HPDE6-E6E7 (cell line): ENCODE data around the gene DOC2A.

ENCODE experiments used
- DNase-seq: peaks from one replicate; pipeline ENCODE4 v3.0.0; 2011; ENCODE audit warnings: missing footprints; ENCODE audit errors: extremely low spot score

Gene DOC2A

DNA sequence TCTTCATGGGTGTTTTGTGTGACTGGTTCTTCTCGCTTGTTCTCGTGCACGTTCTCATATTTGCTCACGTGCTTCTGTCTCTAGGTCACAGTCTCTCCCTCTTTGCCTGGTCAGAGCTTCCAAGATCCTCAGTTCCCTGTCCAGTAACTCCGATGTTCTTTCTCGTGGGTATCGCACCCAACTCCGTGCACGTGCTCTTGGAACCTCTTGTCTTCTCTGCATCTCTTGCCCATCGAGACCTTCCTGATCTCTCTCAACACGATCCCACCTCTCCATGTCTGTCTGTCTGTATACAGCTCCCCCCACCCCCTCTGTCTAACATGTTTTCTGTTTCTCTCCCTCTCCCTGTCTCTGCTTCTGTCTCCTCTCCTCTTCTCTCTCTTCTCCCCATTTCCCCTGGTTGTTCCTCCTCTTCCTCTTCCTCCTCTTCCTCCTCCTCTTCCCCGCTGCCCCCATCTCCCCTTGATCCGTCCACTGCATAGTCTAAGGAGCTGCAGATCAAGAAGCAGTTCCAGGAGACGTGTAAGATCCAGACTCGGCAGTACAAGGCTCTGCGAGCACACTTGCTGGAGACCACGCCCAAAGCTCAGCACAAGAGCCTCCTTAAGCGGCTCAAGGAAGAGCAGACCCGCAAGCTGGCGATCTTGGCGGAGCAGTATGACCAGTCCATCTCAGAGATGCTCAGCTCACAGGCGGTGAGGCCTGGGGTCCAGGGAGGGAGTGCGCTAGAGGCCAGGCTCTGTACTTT lies 21.5 kb downstream of the DOC2A start:
- no peak for DNase-seq

DNA sequence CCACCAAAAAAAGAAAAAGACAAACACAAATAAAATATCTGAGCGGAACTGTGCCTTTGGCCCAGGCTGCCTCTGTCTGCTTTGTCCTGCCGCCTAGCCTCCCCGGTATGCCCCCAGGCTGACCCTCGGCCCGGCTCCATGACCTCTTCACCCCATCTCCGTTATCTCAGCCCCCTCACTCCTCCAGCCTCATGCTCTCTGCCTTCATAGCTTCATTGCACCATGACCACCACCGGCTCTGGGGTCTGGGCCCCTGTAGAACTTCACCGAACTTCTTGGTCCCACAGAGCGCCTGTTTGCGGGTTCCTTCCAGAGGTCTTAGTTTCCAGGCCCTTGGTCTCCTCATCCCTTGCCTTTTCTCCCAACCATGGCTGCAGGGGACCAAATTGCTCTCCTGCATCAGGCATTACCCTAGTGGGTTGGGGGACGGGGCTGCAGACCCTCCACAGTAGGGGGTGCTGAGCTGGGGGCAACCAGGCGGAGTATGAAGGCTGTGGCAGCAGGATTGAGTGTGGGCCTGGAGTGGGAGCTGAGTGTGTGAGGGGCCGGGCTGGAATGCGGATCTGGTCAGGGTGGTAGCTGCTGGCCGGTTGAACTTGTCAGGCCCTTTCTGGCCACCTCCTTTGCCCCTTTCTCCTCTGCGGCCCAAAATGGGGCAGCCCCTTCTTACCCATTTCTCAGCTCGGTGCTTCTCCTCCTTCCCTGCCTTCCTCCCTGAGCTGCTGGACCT lies 22.3 kb downstream of the DOC2A start:
- DNase-seq, result no peak

- DNase-seq, result no peak
Measured at GRCh38 chr16:29987371-29988085, 23.3 kb downstream of the DOC2A start.

DNA sequence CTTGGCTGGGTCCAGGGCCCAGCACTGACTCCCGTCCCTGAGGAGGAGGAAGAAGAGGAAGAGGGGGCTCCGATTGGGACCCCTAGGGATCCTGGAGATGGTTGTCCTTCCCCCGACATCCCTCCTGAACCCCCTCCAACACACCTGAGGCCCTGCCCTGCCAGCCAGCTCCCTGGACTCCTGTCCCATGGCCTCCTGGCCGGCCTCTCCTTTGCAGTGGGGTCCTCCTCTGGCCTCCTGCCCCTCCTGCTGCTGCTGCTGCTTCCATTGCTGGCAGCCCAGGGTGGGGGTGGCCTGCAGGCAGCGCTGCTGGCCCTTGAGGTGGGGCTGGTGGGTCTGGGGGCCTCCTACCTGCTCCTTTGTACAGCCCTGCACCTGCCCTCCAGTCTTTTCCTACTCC lies 23.9 kb downstream of the DOC2A start:
- no peak for DNase-seq

DNA sequence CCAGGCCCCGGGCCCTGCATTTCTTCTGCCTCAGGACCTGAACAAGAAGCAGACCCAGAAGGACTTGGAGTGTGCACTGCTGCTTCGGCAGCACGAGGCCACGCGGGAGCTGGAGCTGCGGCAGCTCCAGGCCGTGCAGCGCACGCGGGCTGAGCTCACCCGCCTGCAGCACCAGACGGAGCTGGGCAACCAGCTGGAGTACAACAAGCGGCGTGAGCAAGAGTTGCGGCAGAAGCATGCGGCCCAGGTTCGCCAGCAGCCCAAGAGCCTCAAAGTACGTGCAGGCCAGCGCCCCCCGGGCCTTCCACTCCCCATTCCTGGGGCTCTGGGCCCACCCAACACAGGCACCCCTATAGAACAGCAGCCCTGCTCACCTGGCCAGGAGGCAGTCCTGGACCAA lies 24.6 kb downstream of the DOC2A start:
- no peak for DNase-seq

DNA sequence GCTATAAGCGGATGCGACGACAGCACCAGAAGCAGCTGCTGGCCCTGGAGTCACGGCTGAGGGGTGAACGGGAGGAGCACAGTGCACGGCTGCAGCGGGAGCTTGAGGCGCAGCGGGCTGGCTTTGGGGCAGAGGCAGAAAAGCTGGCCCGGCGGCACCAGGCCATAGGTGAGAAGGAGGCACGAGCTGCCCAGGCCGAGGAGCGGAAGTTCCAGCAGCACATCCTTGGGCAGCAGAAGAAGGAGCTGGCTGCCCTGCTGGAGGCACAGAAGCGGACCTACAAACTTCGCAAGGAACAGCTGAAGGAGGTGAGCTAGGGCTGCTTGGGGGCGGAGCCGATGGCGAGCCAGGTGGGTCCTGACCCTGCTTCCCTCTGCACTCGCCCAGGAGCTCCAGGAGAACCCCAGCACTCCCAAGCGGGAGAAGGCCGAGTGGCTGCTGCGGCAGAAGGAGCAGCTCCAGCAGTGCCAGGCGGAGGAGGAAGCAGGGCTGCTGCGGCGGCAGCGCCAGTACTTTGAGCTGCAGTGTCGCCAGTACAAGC lies 25.5 kb downstream of the DOC2A start:
- no peak for DNase-seq

- DNase-seq, result no peak
Measured at GRCh38 chr16:29984764-29985147, 26.1 kb downstream of the DOC2A start.

DNA sequence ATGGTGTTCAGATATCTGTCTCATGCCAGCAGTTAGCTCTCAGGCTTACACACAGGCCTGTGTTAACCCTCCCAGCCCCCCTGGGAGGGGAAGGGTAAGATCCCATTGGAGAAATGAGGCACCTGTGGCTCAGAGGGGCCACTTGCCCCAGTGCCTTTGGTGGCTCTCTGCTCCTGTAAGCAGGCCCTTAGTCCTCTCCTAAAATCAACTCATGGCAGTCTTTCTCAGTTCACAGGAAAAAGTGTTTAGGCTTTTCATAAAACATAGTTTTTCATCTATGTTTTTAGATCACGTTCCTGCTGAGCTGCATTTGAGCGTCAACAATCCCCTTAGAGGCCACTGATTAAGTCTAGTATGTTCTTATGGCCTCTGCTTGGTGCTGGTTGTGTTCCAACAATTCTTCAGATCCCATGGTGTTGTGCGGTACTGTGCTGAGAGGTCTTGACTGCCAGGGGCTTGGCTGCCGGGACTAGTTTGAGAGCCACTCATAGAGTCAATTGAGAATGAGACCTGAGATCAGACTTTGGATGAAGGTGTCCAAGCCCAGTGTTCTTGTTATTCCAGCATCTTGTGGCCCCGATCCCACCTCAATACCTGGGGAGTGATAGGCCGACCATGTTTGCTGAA lies 26.6 kb downstream of the DOC2A start:
- no peak for DNase-seq

DNA sequence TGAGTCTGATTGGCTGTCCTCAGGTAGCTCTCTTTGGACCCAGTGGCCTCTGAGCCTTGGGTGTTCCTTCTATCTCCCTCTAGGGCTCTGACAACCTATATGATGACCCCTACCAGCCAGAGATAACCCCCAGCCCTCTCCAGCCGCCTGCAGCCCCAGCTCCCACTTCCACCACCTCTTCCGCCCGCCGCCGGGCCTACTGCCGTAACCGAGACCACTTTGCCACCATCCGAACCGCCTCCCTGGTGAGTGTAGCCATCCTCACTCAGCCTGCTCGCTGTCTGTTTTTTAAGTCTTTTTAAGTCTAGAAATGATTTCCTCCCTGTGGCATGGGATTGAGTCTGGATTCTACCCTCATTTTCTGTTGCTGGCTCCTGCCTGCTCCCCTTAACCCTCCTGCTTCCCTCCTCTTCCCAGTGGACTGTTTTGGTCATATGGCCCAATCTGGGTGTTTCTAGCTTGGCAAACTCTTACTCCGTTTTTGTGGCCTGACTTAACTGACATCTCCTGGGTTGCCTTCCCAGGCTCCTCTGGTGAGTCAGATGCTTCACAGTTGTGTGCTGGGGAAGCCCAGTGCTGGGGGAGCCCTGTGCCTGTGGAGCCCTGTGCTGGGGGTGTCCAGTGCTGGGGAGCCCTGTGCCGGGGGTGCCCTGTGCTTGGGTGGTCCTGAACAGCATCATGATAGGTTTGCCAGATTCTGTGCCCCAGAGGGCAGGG lies 27.2 kb downstream of the DOC2A start:
- no peak for DNase-seq

- no peak for DNase-seq
Measured at GRCh38 chr16:29982560-29983419, 28.0 kb downstream of the DOC2A start.

DNA sequence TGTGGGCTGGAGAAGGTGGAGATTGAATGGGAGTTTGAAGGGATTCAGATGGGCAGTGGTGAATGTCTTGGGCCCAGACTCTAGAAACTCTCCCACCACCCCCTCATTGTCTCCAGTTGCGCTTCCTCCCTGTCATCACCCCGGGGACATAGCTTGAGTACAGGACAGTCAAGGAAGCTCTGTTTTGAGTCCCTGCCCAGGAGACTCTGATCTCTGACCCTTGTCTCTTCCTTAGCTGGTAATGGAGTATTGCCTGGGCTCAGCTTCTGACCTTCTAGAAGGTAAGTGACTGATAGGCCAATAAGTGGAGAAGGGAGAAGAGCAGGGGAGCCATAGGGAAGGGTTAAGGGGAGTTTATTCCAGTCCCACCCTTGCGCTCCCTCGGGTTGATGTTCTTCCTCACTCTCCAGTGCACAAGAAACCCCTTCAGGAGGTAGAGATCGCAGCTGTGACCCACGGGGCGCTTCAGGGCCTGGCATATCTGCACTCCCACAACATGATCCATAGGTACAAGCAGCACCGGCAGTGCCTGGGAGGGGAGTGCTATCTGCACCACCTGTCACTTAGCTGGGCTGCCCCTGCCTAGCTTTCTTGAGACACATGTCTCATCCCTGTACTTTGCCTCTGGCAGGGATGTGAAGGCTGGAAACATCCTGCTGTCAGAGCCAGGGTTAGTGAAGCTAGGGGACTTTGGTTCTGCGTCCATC lies 32.1 kb downstream of the DOC2A start:
- DNase-seq, result no peak

DNA sequence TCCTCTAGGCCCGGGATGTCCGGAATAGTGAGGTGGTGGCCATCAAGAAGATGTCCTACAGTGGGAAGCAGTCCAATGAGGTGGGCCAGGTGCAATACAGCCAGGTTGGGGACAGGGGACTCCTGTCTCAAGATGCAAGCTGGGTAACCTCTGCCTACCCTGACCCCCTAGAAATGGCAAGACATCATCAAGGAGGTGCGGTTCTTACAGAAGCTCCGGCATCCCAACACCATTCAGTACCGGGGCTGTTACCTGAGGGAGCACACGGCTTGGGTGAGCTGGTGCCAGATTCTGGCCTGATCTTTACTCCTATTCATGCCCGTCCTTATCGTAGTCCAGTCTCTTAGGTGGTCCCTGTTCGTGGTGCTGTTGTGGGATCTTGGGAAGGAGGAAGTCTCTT lies 32.7 kb downstream of the DOC2A start:
- DNase-seq, result no peak

DNA sequence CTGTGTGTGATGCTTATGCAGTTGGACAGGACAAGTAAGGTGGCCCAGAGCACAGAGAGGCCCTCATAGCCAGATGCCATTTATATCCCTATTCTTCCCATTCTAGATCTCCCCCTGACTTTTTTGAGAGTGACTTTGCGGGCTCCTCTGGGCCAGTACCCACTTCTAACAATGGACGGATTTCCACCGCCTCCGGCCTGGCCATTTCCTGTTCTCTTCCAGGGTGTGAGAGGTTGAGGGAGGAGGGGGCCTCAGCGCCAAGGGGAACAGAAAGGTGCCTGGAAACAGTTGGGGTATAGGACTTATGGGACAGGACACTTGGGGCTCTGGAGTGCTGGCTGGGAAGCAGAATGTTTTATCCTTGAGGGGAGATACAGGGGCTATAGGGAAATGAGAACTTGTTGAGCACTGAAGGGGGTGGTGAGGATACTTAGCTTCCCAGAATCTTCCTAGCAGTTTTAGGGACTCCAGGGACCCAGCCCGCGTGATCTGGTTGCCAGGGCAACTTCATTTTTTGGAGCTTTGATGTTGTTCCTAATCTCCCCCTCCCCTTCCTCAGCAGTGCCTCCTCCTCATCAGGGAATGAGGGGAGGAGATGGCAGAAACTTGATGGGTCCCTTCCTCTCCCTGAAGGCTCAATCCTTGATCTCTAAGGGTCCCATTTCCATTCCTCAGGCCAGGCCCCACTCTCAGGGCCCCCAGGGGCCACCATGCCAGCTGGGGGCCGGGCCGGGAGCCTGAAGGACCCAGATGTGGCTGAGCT lies 33.6 kb downstream of the DOC2A start:
- DNase-seq, result no peak

DNA sequence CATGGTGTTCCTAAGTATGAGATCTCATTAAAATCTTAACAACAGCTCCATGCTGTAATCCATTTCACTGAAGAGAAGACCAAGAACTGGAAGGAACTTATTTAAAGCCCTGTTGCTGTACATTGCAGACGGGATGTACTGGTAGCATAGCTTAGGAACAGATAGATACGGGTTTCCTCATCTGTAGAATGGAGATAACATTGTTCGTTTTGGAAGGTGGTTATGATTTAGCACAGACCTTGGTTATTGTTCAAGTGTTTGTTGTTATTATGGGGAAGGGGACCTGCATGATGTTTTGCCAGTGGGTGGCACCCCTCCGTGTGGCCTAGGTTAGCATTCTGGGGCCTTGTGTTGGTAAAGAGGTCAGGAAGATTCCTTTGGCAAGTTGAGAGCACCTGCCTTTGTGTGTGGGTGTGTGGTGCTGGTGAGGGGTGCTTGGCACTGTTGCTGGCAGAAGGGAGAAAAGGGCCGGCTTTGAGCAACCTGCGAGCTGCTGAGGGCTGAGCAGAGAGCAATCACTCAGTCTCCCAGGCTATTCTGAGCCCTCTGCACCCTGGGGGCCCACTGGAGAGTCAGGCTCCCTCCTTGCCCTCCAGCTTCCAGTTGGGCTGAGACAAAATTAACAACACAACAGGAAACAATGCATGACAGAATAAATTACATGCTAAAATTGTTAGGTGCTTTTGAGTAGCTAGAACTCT lies 34.9 kb downstream of the DOC2A start:
- no peak for DNase-seq

GRCh38 chr16:29975134-29975538 lies 35.7 kb downstream of the DOC2A start:
- DNase-seq, result no peak

DNA sequence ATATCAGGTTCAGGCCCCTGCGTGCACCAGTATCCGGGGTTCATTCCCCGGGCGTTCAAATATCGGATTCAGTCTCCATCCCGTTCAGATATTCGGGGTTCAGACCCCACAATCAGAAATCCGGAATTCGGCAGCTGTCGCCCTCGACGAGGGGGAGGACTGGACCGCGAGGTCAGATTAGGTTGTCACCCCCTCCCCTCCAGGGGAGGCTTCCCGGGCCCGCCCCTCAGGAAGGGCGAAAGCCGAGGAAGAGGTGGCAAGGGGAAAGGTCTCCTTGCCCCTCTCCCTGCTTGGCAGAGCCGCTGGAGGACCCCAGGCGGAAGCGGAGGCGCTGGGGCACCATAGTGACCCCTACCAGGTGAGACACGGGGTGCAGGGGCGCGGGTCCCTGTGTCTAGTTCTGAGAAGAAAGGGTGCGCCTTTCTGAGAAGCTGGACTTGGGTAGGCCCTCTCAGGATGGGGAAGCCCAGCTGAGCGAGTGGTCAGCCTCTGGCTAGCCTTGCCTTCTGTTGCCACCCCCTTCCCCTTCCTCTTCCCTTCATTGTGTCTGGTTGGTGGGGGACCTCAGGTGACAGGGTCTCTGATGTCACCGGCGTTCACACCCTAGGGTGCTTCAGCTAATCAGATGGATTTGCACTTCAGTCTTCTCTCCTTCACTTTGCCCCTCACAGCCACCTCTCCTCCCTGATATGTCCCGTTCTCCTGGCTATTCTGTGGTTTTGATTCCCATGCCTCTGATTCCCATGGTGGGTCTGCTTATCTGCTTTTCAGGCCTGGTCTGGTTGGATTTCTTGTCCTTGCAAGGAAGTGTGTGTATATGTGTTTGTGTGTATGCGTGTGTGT lies 36.3 kb downstream of the DOC2A start:
- DNase-seq, result no peak
